Common myeloid progenitor, CD34-positive (primary cell): ENCODE measurements around the gene PAQR9.

Experiments used
- CTCF ChIA-PET: fragments of 350-600 bp; sonication (Branson Sonifier 250); formaldehyde crosslinking; loops from one replicate; lab custom pipeline; 2021; ENCODE audit warnings: antibody characterized with exemption; lab: Charles Lee
- POLR2A ChIA-PET: fragments of 350-600 bp; sonication (Branson Sonifier 250); formaldehyde crosslinking; loops from one replicate; lab custom pipeline; 2021; ENCODE audit warnings: antibody characterized with exemption; lab: Charles Lee
- DNase-seq, 3 donors: peaks; one replicate each; pipeline versions ENCODE4 v3.0.0 to v3.0.0-alpha.2; 2013
- H3K27ac ChIP-seq, 2 experiments: 1 replicate in 1 of 2; 2 replicates in 1 of 2; pipeline ENCODE4 v1.7.0; 2013; ENCODE audit warnings: inconsistent platforms in 2 of 2, low read length in 2 of 2, mild to moderate bottlenecking in 2 of 2, low read depth in 1 of 2, moderate library complexity in 1 of 2; ENCODE audit not compliant: severe bottlenecking in 2 of 2, insufficient read depth in 1 of 2, poor library complexity in 1 of 2
- H3K27me3 ChIP-seq, 5 experiments: replicated peaks in 2 of 5; 1 replicate in 3 of 5; 2 replicates in 2 of 5; pipeline versions ENCODE4 v1.6.1 to v1.7.0; 2013; ENCODE audit warnings: low read length in 4 of 5, mild to moderate bottlenecking in 2 of 5, moderate library complexity in 2 of 5, inconsistent platforms in 1 of 5; ENCODE audit not compliant: insufficient read depth in 5 of 5, control insufficient read depth in 4 of 5
- H3K36me3 ChIP-seq, 4 experiments: 1 replicate in 2 of 4; 2 replicates in 2 of 4; pipeline versions ENCODE4 v1.6.1 to v1.7.0; 2013; ENCODE audit warnings: low read length in 3 of 4, control low read depth in 1 of 4, mild to moderate bottlenecking in 1 of 4; ENCODE audit not compliant: control insufficient read depth in 4 of 4, insufficient read depth in 4 of 4
- H3K4me1 ChIP-seq, 4 experiments: 1 replicate in 3 of 4; 2 replicates in 1 of 4; pipeline versions ENCODE4 v1.6.1 to v1.7.1; 2013; ENCODE audit warnings: low read length in 3 of 4, mild to moderate bottlenecking in 3 of 4, control low read depth in 1 of 4, inconsistent platforms in 1 of 4, moderate library complexity in 1 of 4; ENCODE audit not compliant: control insufficient read depth in 4 of 4, insufficient read depth in 4 of 4; ENCODE audit errors: control extremely low read depth in 1 of 4
- H3K4me3 ChIP-seq, 7 experiments: 1 replicate in 4 of 7; 2 replicates in 3 of 7; pipeline versions ENCODE4 v1.5.1 to v1.7.0; 2013; ENCODE audit warnings: mild to moderate bottlenecking in 7 of 7, low read length in 6 of 7, moderate library complexity in 6 of 7, inconsistent platforms in 2 of 7, low read depth in 2 of 7, control low read depth in 1 of 7; ENCODE audit not compliant: insufficient read depth in 4 of 7, control insufficient read depth in 1 of 7; ENCODE audit errors: extremely low read depth in 1 of 7
- H3K9me3 ChIP-seq, 5 experiments: 1 replicate in 4 of 5; 2 replicates in 1 of 5; pipeline versions ENCODE4 v1.6.1 to v1.7.1; 2013; ENCODE audit warnings: low read length in 4 of 5, mild to moderate bottlenecking in 2 of 5, inconsistent platforms in 1 of 5, low read depth in 1 of 5, moderate library complexity in 1 of 5; ENCODE audit not compliant: control insufficient read depth in 4 of 5, insufficient read depth in 2 of 5; ENCODE audit errors: control extremely low read depth in 1 of 5
- WGBS: methylation state at CpG from one replicate; pipeline ENCODE4 v1.1.5; 2013; ENCODE audit not compliant: insufficient coverage; 5-methylcytosine and 5-hydroxymethylcytosine counted together

PAQR9 gene

GRCh38 chr3:142984255-142984654, 20.8 kb upstream of the PAQR9 start:
- no peaks in the 10 kb centered on the region for H3K36me3 ChIP-seq
- CTCF ChIA-PET, result interaction anchor here (0.6 to 2.0 kb wide), 5 partner anchors 11 to 397 kb away, joined by 3 to 10 read pairs (median 3); no protein-coding TSS in a partner anchor
- DNase-seq, result no peak
- H3K4me1 ChIP-seq, result no peaks in the 10 kb centered on the region
- 95% methylated on average over 3 of the region's 3 CpGs for WGBS
- POLR2A ChIA-PET, result interaction anchor here (0.6 kb wide), 1 partner anchor 868 kb away, joined by 4 read pairs; no protein-coding TSS in a partner anchor
- H3K4me3 ChIP-seq, result no peak overlapping the region
- no peak overlapping the region for H3K27ac ChIP-seq
- no peaks in the 10 kb centered on the region for H3K9me3 ChIP-seq
- H3K27me3 ChIP-seq, result peaks cover 0 to 2% (median 0%) of the 10 kb centered on the region in 5 experiments

GRCh38 chr3:142983318-142983717, 19.8 kb upstream of the PAQR9 start:
- ChIA-PET CTCF (interaction anchor here (0.6 kb wide), 1 partner anchor 29 kb away, joined by 3 read pairs; no protein-coding TSS in a partner anchor), POLR2A (no interaction called here)
- no peak for DNase-seq
- H3K4me3 ChIP-seq, result no peak overlapping the region
- H3K4me1 ChIP-seq, result no peaks in the 10 kb centered on the region
- no peaks in the 10 kb centered on the region for H3K36me3 ChIP-seq
- peaks cover 0 to 2% (median 0%) of the 10 kb centered on the region in 5 experiments for H3K27me3 ChIP-seq
- WGBS, result 100% methylated on average over 1 of the region's 2 CpGs
- no peak overlapping the region for H3K27ac ChIP-seq
- H3K9me3 ChIP-seq, result no peaks in the 10 kb centered on the region

GRCh38 chr3:142982038-142982773, 18.7 kb upstream of the PAQR9 start:
- DNase-seq, result no peak
- H3K4me3 ChIP-seq, result no peak overlapping the region
- POLR2A ChIA-PET, result no interaction called here
- H3K27ac ChIP-seq, result no peak overlapping the region
- no peaks in the 10 kb centered on the region for H3K9me3 ChIP-seq
- H3K4me1 ChIP-seq, result no peaks in the 10 kb centered on the region
- H3K27me3 ChIP-seq, result peaks cover 0 to 2% (median 0%) of the 10 kb centered on the region in 5 experiments
- CTCF ChIA-PET, result interaction anchor here (0.8 to 1.7 kb wide), 5 partner anchors 9 to 168 kb away, joined by 3 to 5 read pairs (median 4); no protein-coding TSS in a partner anchor
- WGBS, result 94% methylated on average over 2 of the region's 7 CpGs
- no peaks in the 10 kb centered on the region for H3K36me3 ChIP-seq

GRCh38 chr3:142981108-142981507, 17.6 kb upstream of the PAQR9 start:
- 100% methylated on average over 2 of the region's 3 CpGs for WGBS
- Histone ChIP-seq H3K27me3 (peaks cover 0 to 2% (median 0%) of the 10 kb centered on the region in 5 experiments), H3K36me3 (no peaks in the 10 kb centered on the region), H3K27ac (no peak overlapping the region), H3K9me3 (no peaks in the 10 kb centered on the region), H3K4me1 (peaks cover 0 to 5% (median 5%) of the 10 kb centered on the region in 4 experiments), H3K4me3 (no peak overlapping the region)
- DNase-seq, result no peak
- POLR2A ChIA-PET, result no interaction called here
- CTCF ChIA-PET, result interaction anchor here (0.8 to 1.7 kb wide), 8 partner anchors 8 to 167 kb away, joined by 3 to 5 read pairs (median 4); no protein-coding TSS in a partner anchor

GRCh38 chr3:142977399-142977728, 13.9 kb upstream of the PAQR9 start:
- H3K27ac ChIP-seq, result no peak overlapping the region
- CTCF ChIA-PET, result interaction anchor here (1.1 to 1.2 kb wide), 2 partner anchors 15 to 65 kb away, joined by 3 read pairs; no protein-coding TSS in a partner anchor
- POLR2A ChIA-PET, result interaction anchor here (1.3 kb wide), 1 partner anchor 13 kb away, joined by 3 read pairs; no protein-coding TSS in a partner anchor
- no peaks in the 10 kb centered on the region for H3K36me3 ChIP-seq
- H3K4me1 ChIP-seq, result peaks cover 0 to 5% (median 5%) of the 10 kb centered on the region in 4 experiments
- no CpG with 5 or more reads among the region's 1 CpG for WGBS
- H3K27me3 ChIP-seq, result no peaks in the 10 kb centered on the region
- H3K9me3 ChIP-seq, result no peaks in the 10 kb centered on the region
- DNase-seq, result no peak
- no peak overlapping the region for H3K4me3 ChIP-seq

GRCh38 chr3:142976621-142977398, 13.3 kb upstream of the PAQR9 start:
- peak; percentile 49 to 72 (median 68) for DNase-seq
- WGBS, result 50% methylated on average over 4 of the region's 8 CpGs
- Histone ChIP-seq H3K4me1 (peaks cover 0 to 5% (median 5%) of the 10 kb centered on the region in 4 experiments), H3K36me3 (no peaks in the 10 kb centered on the region), H3K9me3 (no peaks in the 10 kb centered on the region), H3K27ac (no peak overlapping the region), H3K27me3 (no peaks in the 10 kb centered on the region), H3K4me3 (peak overlapping the region in 1 of 7 experiments; percentile 8)
- ChIA-PET CTCF (interaction anchor here (1.1 to 1.2 kb wide), 2 partner anchors 16 to 65 kb away, joined by 3 read pairs; no protein-coding TSS in a partner anchor), POLR2A (no interaction called here)
